ENCODE data around the gene USP34.
"Not testable (repeated sequence)": the region's sequence is repeated elsewhere in the genome, so short reads cannot be mapped to it uniquely, and the experiment has no call there.

The USP34 gene

DNA sequence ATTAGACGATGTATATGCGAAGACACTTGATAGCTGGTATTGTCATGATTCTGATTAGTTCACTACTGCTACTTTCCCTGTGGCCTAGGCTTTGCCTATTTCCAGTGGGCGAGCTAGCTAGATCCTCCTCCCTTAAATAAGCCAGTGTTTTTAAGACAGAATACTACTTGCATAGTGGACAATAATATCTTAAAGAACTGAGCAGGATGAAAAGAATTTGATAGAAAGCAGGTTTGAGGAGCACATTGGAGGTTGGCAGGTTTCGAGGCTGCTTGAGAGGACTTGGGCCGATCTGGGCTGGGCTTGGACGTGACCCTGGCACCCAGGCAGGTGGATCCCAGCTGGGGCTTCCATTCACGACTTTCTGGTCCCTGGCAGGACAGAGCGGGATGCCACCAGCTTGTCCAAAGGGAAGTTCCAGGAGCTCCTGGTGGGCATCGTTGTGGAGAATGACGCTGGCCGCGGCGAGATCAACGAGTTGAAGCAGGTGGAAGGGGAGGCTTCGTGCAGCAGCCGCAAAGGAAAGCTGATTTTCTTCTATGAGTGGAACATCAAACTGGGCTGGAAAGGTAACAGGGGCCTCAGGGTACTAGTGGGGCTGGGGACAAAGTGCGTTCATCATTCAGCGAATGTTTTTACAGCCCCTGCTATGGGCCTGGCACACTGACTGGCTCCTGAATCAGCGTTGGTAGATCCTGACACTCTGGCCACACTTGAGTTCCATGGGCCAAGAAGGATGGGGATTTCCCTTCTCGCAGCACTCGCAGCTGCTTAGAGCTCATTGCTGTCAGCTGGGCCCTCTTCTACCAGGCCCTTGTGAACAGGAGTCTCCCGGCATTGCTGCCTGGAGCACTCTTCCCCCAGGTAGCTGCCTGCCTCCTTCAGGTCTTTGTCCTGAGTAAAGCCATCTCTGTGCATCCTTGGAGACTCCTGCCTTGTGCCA lies 292.0 kb downstream of the USP34 start:
- DNase-seq, result no peak

DNA sequence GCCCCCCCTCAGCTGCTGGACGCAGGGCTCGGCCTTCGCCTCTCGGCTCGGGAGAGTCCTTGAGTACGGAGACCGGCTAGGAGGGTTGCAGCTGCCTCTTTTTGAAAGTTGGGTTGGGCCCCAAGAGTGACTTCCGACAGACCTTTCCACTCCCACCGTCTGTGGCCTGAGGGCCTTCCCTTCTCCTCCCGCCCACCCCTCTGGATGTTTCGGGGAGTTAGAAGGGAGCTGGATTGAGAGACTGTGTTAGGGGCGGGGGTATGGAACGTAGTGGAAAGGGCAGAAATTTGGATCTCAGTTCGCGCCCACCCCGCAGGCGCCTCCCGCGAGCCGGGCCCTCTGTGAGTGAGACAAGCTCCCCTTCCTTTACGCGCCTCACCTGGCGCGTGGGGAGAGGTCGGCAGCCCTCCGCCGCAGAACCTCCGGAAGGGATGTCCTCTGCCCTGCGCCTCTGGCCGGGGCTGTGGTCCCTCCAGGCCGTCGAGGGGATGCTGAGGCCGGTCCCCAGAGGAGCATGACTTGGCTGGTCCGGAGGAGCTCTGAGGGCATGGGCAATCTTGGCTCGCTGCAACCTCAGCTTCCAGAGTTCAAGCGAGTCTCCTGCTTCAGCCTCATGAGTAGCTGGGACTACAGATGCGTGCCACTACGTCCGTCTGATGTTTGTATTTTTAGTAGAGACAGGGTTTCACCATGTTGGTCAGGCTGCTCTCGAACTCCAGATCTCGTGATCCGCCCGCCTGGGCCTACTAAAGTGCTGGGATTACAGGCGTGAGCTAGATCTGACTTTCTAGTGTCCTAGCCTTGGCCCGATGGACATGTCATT lies 292.9 kb downstream of the USP34 start:
- DNase-seq, result no peak

DNA sequence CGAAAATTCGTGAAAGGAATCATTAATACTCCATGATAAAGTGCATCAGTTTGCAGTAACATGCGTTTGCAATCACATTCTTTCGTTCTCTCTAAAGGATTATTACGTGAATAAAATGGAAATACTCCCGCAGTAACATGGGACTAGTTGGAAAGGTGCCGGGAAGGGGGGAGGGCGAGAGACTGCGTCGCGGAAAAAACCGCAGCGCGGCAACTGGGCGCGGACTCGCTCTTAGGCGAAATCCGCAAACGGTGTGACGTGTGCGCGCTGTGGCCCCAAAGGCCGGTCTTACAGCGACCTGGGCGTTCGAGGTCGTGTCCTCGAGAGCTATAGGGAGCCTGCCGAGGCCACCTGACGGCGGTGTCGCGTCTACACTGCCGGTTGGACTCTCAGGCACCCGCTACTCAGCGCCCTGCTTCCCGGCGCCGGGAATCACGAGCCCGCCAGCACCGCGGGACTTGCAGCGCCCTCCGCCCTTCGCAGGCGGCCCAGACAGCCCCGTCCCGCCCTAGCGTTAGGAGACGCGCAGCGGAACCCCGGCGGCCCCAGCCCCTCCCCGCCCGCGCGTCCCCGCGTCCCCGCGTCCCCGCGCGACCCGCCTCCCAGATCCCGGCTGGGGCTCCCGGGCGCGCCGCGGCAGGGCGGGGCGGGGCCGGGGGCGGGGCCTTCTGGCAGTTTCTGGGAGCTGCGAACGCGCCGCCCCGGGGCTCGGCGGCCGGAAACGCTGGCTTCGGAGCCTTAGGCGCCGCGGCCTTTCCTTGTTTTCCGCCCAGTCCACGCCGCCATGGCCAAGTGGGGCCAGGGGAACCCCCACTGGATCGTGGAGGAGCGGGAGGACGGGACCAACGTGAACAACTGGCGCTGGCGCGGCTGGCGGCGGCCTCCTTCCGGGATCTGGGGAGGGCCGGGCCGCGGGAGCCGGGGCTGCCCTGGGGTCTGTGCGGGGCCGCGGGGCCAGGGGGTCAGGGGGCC lies 293.8 kb downstream of the USP34 start:
- DNase-seq, result peak in 1 of 2 experiments; percentile 62

DNA sequence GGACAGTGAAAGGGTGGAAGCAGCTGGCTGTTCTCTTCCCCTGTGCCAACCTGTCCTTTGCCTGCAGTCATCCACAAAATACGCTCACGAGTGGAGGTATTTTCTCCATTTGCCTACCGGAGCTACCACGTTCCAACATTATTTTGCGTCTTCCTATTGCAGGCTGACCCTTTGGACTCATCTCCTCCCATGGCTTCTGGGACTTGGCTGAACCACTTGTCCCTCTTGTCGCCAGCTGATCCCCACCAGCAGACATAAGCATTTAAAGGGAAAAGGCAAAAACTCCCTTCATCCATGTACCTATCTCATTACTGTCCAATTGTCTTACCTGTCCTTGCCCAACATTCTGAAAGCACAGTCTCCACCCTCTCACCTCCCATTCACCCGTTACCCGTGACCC lies 295.9 kb downstream of the USP34 start:
- no peak for DNase-seq

DNA sequence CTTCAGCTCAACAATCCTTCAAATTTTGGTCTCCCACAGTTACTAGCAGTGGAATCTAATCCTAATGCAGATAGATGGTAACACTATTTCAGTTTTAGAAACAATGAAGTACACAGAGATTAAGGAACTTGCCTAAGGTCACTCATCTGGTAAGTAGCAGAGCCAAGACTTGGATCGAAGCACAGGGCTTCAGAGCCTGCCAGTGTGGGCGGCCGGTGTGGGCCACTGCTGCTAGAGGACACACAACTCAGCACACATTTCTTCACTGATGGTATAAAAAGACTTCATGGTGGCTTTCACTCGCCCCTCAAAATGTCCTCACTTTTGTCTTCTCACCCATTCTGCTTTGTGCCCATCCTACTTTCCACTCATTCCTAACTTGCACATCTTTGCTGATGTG lies 297.8 kb downstream of the USP34 start:
- no peak for DNase-seq

DNA sequence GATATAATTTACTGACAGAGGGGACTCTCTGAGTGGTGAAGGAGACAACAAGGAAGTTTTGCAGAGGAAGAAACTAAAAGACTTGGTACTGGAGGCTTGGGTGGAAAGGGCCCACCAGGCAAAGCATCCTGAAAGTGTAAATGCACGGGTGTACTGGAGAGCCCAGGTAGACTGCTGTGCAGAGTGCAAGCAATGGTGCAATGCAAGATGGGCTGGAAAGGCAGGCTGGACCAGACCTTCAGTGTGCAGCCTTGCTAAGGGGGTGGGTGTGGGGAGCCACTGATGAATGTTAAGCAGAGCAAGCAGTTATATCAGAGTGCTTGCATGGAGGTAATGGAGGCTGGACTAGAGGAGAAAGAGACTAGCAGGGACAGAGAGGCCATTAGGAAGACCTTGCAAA lies 298.2 kb downstream of the USP34 start:
- DNase-seq, result no peak

DNA sequence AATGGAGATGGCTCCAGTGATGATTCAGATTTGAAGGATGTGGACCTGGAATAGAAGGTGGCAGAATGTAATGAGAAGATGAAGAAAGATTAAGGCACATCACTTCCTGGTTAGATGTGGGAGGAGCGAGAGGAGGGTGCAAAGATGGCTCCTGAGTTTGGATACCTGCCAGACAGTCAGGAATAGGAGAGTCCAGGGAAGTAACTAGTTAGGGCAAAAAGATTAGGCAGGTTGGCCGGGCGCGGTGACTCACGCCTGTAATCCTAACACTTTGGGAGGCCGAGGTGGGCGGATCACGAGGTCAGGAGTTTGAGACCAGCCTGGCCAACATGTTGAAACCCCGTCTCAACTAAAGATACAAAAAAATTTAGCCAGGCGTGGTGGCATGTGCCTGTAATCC lies 303.3 kb downstream of the USP34 start:
- DNase-seq, result no peak

DNA sequence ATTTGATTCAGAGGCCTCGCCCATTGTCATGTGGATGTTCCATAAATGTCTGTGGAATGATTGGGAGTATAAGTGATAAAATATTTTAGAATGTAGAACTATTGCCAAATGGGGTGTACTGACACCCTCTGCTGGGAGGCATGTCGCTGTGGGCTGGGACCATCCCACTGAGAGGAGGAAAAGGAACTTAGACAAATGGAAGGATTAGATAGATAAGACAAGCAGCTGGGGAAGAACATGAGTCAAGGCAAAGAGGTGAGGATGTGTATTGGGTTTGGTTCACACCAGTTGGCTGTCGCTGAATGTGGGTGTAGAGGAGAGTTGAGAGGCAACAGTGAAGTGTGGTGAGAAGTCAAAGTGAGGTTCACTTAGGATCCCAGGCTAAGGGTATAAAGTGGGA lies 304.9 kb downstream of the USP34 start:
- DNase-seq, result no peak

DNA sequence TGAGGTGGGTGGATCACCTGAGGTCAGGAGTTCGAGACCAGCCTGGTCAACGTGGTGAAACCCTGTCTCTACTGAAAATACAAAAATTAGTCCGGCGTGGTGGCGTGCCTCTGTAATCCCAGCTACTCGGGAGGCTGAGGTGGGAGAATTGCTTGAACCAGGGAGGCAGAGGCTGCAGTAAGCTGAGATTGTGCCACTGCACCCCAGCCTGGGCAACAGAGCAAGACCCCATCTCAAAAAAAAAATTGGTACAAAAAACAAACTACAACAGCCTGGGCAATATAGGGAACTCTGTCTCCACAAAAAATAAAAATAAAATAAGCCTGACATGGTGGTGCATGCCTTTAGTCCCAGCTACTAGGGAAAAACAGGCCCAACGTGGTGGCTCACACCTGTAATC lies 305.8 kb downstream of the USP34 start:
- DNase-seq, result not testable (repeated sequence)

DNA sequence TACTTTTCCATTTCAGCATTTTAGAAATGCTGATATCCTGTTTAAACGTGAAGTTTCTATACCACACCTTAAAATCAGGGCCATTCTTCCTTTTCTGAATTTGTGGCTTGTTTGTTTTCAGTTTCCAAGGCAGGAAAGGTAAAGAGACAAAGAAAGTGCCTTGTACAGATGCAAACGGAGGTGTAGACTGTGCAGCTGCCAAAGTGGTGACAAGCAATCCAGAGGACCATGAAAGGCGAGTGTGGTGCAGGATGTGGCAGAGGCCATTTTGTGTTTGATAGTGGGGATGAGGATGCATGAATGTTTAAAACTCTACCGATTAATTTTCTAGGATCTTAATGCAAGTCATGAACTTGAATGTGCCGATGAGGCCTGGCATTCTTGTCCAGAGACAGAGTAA lies 308.2 kb downstream of the USP34 start:
- no peak for DNase-seq

DNA sequence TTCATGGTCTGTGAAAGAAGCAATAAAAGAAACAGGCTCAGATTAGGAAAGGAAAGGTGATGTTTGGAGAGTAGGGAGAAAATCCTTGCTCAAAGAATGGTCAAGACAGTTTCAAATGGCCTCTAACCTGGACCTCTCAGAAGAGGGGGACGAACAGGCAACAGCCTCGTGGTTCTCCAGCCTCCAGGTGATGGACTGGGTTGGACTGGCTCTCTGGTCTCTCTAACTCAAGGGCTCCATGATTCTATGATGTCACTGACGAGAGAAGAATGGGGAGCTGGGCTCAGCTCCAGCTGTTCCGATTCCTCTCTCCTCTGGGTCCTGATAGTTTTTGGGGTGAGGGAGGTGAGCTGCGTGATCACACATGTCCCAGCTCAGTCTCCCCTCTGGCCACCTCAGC lies 309.0 kb downstream of the USP34 start, which contains the start of gene C2orf74:
Gene C2orf74 (plus strand): TSS at position 301 of the 400 bp plus-strand sequence. CDS start 327 bp downstream, outside the sequence.
- DNase-seq, result no peak

DNA sequence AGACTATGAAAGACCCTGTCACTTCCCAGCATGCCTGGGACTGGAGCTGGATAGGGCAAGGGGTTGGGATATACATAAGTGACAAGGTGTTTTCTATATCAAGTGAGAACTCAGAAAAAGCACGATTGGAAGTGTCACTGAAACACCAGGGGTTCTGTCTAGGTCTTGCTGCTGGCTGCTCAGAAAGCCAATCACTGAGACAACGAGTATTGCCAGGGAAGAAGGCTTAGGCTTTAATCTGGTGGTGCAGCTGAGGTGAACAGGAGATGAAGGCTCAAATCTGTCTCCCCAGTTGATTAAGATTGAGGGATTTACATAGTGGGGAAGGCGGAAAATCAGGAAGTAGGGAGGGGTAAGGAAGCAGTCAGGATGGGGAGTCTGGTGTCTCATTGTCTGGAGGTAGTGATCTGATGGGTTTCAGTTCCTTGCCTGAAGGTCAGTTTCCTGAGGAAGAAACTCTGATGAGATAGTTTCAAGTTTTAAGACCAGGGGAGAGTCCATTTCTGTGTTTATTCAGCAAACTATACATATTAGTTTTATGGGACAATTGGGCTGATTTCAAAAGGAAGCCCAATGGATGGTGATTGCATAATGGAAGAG lies 312.4 kb downstream of the USP34 start:
- no peak for DNase-seq

DNA sequence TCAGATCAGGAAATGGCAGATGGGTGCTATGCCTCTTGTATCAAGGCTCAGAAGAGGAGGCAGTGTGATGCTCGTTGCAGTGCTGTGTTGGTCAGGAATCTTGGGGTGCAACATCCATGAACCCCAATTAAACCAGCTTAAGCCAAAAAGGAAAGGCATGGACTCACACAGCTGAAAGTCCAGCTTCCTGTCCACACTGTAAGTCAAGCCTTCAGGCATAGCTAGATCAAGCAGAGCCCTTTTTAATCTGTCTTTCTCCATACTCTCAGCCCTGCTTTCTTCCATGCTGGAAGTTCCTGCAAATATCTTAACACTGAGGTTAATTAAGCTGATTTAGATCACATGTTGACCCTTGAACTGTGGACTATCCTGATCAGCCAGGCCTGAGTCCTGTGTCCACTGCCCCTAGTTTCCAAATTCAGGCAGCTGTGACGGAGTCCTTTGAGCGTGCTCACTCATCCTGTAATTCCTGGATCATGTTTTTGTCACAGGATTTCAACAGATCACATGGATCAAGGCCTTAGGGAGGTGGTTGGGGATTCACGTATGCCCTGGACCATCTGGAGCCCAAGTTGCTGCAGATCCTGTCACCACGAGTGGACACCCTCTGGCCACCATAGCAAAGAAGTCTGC lies 313.4 kb downstream of the USP34 start:
- no peak for DNase-seq

DNA sequence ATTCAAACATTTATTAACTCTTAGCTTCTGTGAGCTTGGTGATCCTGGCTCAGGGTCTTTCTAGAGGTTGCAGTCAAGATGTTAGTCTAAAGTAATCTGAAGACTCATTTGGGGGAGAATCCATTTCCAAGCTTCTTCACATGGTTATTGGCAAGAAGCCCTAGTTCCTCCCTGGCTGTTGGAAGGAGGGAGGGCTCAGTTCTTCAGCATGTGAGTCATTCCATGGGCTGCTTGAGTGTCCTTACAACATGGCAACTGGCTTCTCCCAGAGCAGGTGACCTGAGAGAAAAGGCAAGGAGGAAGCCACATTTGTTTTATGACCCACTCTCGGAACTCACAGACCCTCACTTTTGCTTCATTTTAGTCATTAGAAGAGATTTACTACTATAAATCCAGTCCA lies 319.5 kb downstream of the USP34 start:
- no peak for DNase-seq

DNA sequence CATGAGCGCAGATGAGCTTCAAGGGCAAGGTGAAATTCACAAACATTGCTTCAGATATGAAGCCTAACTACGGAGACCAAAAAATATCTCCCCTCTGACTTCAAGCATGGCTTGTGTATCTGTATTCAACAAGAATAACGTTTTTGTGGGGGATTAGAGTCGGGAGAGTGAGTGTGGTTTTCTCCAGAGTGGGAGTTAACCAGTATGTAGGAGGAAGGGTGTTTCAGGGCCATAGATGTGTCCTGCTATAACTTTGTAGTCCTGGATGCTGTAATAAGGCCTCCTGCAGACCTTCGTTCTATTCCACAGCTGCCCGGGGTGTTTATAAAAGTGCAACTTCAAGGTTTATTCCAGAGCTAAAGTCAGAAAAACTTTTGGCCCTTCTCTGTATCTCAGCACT lies 321.8 kb downstream of the USP34 start:
- DNase-seq, result no peak

DNA sequence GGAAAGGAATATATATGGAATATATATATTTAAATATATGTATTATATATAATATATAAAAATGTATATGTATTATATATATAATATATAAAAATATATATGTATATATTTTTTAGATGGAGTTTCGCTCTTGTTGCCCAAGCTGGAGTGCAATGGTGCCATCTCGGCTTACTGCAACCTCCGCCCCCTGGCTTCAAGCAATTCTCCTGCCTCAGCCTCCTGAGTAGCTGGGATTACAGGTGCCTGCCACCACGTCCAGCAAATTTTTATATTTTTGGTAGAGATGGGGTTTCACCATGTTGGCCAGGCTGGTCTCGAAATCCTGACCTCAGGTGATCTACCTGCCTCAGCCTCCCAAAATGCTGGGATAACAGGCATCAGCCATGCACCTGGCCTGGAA lies 322.8 kb downstream of the USP34 start:
- DNase-seq, result not testable (repeated sequence)

DNA sequence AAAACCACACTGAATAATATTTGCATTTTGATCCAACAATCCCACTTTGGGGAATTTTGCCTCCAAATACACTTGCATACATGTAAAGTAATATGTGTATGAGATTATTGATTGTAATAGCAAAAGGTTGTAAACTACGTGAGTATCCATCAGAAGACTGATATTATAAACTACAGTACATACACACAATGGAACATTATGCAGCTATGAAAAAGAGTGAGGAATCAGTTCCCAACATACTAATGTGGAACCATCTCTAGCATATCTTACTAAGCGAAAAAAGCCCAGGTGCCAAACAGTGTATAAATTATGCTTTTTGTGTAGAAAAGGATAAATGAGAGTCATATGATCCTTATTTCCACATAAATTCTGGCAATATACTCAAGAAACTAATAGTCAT lies 324.9 kb downstream of the USP34 start:
- DNase-seq, result no peak

DNA sequence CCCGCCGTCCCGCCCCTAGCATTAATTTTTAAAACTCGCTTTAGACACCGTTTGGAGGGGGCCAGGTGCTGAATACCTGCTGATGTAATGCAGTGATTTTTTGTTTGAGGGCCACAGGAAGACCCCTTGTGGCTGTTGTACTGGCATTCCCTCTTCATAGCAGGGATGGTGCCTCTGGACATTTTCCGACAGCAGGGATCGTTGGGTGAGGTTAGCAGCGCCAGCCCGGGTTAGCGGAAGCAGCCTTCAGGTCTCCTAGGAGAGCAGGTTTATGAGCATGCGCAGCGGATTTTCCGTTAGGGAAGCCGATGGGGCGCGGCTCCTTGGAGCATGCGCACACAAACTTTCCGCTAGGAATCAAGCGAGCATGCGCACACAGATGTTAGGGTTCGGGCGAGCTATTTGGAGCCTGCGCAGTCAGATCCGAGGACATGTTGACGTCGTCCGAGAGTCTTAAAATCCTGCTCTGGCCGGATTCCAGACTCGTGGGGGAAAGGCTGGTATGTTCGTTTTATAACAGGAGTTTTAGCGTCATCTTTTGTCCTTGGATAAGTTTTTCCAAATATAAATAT lies 326.1 kb downstream of the USP34 start:
- DNase-seq, result peak; percentile 20 to 70

DNA sequence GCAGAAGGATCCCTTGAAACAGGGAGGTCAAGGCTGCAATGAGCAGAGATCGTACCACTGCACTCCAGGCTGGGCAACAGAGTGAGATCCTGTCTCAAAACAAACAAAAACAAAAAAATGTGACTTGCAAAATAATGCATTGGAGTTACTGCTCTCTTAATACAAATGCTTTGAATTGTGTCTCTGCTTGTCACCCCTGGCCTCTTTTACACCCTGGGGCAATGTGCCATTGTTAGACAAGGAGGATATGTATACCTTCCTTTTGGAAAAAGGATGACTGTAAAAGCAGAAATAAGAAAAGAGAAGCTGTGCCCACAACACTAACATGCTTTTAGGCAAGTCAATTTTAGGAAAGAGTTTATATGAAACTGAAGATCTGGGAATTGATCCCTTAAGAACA lies 329.7 kb downstream of the USP34 start:
- DNase-seq, result no peak

DNA sequence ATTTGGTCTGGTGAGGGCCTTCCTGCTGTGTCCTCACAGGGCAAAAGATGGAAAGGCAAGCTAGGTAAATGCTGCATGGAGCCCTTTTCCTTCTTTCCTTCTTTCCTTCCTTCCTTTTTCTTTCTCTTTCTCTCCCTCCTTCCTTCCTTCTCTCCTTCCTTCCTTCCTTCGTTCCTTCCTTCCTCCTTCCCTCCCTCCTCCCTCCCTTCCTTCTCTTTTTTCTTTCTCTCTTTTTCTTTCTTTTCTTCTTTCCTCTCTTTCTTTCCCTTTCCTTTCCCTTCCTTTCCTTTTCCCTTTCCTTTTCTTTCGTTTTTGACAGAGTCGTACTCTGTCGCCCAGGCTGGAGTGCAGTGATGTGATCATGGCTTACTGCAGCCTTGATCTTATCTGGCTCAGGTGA lies 332.0 kb downstream of the USP34 start:
- DNase-seq, result no peak

Measured in cerebellar nuclear complex (tissue), 1 donor.